ENCODE results near the gene PRMT5.

DNA sequence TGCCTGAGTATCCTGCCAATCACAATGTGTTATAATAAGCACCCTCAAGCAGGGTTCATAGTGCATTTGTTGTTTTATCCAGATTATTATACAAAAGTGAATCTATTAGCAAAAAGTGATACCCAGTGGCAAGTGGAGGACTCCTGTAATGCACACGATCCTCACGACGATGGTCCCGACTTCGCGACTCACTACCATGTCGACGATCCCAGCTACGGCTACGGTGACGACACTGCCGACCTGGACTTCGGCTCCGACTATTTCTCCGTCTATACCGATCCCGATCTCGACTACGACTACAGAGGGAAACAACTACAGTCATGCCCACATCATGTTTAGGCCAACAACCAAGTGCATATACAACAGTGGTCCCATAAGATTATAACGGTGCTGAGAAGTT, 23.1 kb downstream of the PRMT5 start:
- TF ChIP-seq, protein P1, sequence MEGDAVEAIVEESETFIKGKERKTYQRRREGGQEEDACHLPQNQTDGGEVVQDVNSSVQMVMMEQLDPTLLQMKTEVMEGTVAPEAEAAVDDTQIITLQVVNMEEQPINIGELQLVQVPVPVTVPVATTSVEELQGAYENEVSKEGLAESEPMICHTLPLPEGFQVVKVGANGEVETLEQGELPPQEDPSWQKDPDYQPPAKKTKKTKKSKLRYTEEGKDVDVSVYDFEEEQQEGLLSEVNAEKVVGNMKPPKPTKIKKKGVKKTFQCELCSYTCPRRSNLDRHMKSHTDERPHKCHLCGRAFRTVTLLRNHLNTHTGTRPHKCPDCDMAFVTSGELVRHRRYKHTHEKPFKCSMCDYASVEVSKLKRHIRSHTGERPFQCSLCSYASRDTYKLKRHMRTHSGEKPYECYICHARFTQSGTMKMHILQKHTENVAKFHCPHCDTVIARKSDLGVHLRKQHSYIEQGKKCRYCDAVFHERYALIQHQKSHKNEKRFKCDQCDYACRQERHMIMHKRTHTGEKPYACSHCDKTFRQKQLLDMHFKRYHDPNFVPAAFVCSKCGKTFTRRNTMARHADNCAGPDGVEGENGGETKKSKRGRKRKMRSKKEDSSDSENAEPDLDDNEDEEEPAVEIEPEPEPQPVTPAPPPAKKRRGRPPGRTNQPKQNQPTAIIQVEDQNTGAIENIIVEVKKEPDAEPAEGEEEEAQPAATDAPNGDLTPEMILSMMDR (optimal IDR thresholded peaks at IDR 0.05 in 1 of 3, IDR thresholded peaks at IDR 0.05 in 1 of 3, conservative IDR thresholded peaks at IDR 0.05 in 1 of 3; ENCODE audit: extremely low read depth in 1 of 3, insufficient read depth in 2 of 3, low read length in 3 of 3): no peak
- TF ChIP-seq EZH2 (IDR thresholded peaks at IDR 0.05; ENCODE audit: low read length): no peak
